ENCODE measurements around the gene MRPL19.

MRPL19 gene

GRCh38 chr2:75646583-75647425 is at the start of gene MRPL19:
MRPL19 (plus strand) TSS chr2:75646783; CDS start chr2:75646808, 25 bp downstream.
- DNase-seq, result peak; percentile 84

GRCh38 chr2:75596784-75597183 is 49.8 kb upstream of the MRPL19 start:
- no peak for DNase-seq

- DNase-seq, result no peak
Measured at GRCh38 chr2:75597949-75598348, 48.6 kb upstream of the MRPL19 start.

GRCh38 chr2:75598589-75599155 is 47.9 kb upstream of the MRPL19 start:
- DNase-seq, result no peak

- no peak for DNase-seq
Measured at GRCh38 chr2:75600461-75601011, 46.0 kb upstream of the MRPL19 start.

GRCh38 chr2:75602724-75603342 is 43.8 kb upstream of the MRPL19 start:
- no peak for DNase-seq

- DNase-seq, result no peak
Measured at GRCh38 chr2:75603477-75603876, 43.1 kb upstream of the MRPL19 start.

- no peak for DNase-seq
Measured at GRCh38 chr2:75604484-75604883, 42.1 kb upstream of the MRPL19 start.

- DNase-seq, result no peak
Measured at GRCh38 chr2:75605770-75606529, 40.6 kb upstream of the MRPL19 start.

- DNase-seq, result no peak
Measured at GRCh38 chr2:75606761-75607399, 39.7 kb upstream of the MRPL19 start.

- DNase-seq, result no peak
Measured at GRCh38 chr2:75607400-75607798, 39.2 kb upstream of the MRPL19 start.

- DNase-seq, result no peak
Measured at GRCh38 chr2:75607988-75608683, 38.4 kb upstream of the MRPL19 start.

- peak; percentile 33 for DNase-seq
Measured at GRCh38 chr2:75608684-75609333, 37.8 kb upstream of the MRPL19 start.

- DNase-seq, result no peak
Measured at GRCh38 chr2:75609334-75609689, 37.3 kb upstream of the MRPL19 start.

GRCh38 chr2:75609937-75610508 is 36.6 kb upstream of the MRPL19 start:
- DNase-seq, result no peak

- no peak for DNase-seq
Measured at GRCh38 chr2:75610671-75611070, 35.9 kb upstream of the MRPL19 start.

GRCh38 chr2:75612108-75612861 is 34.3 kb upstream of the MRPL19 start:
- no peak for DNase-seq

- no peak for DNase-seq
Measured at GRCh38 chr2:75612862-75613243, 33.7 kb upstream of the MRPL19 start.

GRCh38 chr2:75614162-75614651 is 32.4 kb upstream of the MRPL19 start:
- DNase-seq, result no peak

- DNase-seq, result no peak
Measured at GRCh38 chr2:75616406-75616805, 30.2 kb upstream of the MRPL19 start.

Data from OCI-M1 (cell line).